Activated CD8-positive, alpha-beta memory T cell treated with anti-CD3 and anti-CD28 coated beads, Interleukin-2, amount 50 U/mL, for 1 hour (primary cell): ENCODE data around the gene MUC15.
"Not testable (repeated sequence)": the region's sequence is repeated elsewhere in the genome, so short reads cannot be mapped to it uniquely, and the experiment has no call there.

ENCODE experiments used
- DNase-seq: peaks from one replicate; pipeline ENCODE4 v3.0.0-alpha.2; 2020; ENCODE audit errors: extremely low read depth

Gene MUC15, protein sequence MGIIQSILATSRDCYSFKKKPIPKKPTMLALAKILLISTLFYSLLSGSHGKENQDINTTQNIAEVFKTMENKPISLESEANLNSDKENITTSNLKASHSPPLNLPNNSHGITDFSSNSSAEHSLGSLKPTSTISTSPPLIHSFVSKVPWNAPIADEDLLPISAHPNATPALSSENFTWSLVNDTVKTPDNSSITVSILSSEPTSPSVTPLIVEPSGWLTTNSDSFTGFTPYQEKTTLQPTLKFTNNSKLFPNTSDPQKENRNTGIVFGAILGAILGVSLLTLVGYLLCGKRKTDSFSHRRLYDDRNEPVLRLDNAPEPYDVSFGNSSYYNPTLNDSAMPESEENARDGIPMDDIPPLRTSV

DNA sequence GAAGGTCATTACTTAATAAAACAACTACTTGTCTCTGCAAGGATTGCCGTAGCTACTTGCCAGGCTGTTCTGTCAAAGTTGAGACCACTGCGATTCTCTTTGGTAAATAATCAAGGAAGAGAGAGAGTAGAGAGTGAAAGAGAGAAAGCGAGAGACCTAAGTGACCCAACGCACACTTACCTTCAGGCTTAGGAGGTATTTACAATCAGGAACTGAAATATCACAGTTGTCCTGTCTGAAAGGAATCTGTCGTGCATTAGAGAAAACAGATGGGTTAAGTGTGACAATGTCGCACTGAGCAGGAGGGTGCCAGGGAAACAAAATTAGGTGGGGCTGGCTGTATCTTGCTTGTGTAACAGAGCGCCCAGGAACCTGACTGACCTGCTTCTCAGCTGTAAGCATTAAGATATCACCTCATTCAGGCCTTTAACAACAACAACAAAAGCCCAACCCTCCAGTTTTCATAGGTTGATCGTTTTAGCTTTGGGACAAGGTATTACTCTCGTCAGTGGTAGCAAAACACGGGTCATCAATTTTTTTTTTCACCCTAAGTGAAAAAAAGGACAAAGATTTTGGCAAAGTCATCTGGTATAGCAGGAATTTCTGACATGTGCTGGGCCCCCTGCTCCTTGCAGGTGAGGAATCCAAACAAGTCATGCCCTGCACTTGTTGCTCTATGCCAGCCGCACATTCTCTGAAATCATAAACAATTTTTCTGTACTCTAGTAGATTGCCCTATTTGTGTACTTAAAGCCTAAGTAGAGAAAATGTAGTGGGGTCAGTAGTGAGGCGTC is at the start of gene MUC15:
MUC15 (minus strand) TSS at position 403 of the 794 bp plus-strand sequence. CDS start 5,169 bp downstream, outside the sequence.
- no peak for DNase-seq

DNA sequence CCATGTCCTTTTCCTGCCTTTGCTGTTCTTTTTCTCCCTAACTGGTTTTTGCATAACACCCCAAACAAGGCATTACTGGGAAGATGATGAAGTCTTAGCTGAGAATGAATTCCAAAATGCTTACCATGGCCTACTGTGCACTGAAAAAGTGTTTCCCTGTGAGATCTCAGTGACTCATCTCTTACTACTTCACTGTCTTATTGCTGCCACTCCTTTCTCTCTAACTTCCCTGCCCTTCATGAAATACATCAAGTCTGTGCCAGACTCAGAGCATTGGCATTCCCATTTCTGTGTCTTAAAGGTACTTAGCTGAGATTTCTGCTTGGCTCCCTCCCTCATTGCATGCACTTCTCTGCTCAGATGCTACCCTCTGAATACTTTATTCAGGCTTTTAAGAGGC is 49.1 kb upstream of the MUC15 start:
- no peak for DNase-seq

DNA sequence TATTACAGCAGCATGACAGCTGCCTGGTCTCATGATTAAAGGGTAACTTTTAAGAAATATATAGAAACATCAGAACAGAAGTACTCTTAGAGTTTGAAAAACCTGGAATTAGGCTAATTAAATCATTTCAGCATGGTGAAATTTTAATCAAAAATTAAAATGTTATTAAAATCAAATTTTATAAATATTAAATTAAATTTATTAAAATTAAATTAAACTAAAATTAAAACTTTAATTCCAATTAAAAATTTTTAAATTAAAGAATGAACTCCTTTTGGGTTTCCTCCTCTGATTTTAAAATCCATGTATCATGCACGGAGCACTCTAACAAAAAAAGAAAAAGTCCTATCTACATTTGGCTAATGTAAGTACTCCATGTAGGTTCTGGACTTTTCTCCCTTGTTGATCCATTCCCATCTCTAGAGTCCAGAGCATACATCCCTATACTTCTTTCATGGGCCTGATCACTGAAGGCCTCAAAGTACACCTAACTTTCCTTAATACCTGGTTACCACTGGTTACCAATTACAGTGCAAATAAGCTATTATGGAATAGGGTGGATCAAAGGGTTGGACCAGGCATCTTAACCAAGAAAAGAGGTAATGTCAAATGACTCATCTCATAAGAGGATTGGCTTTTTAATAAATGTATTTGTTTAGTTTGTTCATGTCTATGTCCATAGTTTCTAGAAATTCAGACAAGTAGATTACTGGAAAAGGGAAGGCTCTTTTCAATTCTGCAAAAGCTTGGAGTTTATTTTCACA is 48.4 kb upstream of the MUC15 start:
- DNase-seq = no peak

DNA sequence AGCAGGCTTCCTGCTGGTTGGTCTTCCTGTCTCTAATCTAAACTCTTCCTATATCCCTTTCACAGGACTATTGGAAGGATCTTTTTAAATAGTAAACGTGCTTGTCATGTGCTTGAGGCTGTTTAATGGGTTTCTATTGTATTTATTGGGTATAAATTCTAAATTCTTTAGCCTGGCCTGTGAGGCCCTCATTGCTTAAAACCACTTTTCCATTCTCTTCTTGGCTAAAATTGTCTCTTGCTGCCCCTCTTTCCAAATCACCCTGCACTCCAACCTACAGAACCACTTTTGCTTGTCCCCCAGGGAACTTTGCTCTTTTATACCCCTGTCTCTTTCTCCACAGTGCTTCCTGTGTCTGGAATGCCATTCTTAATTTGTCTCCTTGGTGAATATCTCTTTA is 46.4 kb upstream of the MUC15 start:
- DNase-seq = no peak

DNA sequence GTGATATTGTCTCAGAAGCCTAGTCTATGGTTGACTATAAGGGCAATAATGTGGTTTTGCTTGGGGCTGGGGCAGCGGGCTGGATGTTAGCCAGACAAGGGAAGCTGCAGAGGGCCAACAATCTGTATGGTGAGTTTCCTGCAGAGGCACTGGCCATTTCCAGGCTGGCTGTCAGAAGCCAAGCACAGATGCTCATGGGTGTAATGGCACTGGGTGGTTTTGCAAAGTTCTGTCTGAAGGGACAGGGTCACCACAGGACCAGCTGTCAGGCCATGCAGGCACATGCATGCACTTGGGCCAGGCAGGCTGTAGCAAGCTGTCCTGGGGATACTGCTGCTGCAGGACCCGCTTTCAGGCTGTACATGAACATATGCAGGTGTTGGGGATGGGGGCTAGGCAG is 41.7 kb upstream of the MUC15 start:
- DNase-seq = no peak

DNA sequence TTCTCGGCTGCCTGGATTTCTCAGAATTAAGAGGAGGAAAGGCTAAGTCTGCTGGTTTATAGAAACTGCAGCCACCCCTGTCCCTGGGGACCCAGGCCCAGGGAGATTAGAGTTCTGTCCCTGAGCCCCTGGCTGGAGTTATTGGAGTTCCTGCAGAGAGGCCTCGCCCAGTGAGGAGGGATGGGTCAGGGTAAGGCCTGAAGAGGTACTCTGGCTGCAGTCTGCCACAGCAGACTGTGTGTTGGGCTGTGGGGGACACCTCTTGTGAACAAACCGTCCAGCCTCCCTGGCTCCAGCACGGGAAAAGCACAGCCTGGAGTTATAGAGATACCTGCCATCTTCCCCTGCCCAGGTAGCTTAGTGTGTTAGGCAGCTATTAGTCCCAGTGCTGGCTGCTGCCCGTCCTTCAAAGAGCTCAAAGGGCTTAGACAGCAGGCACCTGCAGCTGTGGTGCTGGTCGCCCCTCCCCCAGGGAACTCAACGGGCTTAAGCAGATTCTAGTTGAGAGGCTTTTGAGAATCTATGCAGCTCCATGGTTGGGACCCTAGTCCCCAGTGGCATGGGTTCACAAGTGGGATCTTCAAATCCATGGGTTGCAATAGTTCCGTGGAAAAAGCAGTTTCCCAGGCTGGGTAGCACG is 36.6 kb upstream of the MUC15 start:
- no peak for DNase-seq

DNA sequence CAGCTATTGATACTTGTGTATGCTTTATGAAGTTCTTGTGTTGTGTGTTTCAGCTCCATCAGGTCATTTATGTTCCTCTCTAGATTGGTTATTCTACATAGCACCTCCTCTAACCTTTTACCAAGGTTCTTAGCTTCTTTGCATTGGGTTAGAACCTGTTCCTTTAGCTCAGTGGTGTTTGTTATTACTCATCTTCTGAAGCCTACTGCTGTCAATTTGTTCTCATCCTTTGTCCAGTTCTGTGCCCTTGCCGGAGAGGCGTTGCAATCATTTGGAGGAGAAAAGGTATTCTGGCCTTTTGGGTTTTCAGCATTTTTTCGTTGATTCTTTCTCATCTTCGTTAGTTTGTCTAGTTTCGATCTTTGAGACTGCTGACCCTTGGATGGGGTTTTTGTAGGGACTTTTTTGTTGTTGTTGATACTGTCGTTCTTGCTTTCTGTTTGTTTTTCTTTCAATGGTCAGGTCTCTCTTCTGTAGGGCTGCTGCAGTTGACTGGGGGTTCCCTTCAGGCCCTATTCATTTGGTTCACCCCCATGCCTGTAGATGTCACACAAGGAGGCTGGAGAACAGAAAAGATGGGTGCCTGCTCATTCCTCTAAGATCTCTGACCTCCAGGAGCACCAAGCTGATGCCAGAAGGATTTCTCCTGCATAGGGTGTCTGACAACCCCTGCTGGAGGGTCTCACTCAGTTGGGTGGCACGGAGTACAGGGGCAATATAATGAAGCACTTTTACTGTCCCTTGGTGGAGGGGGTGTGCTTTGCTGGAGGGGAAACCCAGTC is 35.9 kb upstream of the MUC15 start:
- DNase-seq = no peak

DNA sequence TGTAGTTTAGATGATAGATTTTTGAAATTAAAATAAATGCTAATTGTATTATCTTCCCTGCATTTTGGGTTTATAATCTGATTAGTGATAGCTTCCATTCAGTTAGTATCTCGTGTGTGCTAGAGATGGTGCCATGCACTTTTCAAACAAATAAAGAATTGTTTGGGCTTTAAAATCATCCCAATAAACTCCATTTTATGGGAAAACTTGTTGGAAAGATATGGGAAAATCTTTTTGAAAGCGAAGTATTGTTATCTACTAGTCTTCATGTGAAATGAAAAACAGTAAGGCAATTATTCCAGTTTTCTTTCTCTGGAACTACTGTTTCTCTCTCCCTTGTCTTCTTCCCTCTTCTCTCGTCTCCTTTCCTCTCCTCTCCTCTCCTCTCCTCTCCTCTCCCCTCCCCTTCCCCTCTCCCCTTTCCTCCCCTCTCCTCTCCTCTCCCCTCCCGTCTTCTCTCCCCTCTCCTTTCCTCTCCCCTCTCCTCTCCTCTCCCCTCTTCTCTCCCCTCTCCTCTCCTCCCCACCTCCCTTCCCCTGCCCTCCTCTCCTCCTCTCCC is 27.9 kb upstream of the MUC15 start:
- DNase-seq = no peak

DNA sequence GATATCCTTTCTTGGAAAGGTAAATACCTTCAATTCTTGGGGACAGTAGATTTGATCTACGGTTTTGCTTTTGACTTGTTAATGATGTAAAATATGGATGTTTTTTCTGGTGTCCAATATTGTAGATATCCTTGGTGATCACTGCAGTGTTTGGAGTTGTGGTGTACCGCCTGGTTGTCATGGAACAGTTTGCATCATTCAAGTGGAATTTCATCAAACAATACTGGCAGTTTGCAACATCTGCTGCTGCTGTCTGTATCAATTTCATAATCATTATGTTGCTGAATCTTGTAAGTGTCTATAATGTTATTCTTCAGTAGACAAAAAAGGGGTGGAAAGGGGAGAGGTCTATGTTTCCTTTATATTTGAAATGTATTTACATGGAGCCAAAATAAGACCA is 27.4 kb upstream of the MUC15 start:
- no peak for DNase-seq

DNA sequence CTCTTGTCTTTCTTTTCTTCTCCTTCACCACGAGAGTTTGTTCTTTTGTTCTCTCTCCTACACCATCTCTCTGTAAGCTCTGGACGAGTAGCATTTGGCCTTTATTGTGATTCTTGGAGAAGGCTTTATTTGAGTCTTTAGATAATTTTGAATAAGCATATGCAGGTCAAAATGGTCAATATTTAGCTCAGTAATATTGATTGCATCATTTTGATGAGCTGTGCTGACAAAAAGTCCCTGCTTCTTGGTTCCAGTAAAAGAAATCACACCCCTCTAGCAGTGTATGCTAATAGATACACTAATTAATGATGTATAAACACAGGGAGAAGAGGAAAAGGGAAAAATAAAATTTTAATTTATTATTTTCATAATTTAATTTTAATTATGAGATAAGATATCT is 25.8 kb upstream of the MUC15 start:
- no peak for DNase-seq

DNA sequence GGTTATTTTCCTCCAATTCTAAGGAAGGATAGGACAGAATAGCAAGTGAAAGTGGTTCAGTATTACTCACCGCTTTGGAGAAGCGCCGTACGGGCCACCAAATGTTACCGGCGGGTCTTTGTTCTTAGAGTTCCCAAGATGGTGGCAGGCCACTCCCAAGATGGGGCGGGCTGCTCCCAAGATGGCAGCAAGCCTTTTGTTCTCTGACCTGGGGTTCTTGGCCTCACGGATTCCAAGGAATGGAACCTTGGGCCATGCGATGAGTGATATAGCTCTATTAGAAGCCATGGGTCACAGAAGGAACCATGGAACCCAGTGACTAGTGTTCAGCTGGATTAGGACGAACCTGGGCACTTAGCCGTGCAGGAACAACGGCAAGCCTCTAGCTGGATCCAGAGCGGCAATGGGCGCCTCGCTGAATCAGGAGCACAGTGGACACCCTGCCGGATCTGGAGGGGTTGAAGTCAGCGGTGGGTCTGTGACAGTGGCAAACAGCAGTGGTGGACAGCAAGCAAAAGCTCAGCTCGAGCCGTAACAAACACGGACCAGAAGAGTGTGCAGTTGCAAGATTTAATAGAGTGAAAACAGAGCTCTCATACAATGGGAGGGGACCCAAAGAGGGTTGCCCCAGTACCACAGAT is 25.1 kb upstream of the MUC15 start:
- DNase-seq = not testable (repeated sequence)

DNA sequence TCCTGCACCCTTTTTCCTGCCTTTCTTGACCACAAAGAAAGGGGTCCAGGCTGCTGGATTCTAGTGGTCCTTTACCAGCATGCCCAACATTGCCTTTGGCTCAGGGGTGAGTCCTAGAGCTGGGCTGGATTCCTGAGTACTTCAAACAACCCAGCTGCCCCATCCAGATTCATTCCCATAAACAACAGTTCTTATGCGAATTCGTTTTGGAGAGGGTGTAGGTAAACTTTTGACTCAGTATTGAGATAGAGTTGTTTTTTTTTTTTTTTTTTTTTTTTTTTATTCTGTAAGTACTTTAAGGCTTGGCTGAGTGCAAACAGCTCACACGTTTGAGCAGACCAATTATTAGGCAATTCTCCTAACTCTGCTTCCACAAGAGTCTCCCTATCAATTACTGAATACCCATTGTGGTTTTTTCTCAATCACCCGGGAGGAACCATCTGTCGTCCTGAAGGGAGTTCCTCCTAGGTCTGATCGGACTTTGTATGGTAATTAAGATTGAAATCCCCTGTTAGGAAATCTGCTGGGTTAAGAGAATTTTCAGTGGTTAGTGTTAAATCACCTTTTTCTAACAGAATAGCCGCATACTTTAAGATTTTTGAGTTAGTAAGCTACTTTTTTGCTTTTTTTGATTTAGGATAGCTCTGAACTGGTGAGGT is 23.3 kb upstream of the MUC15 start:
- DNase-seq = not testable (repeated sequence)

DNA sequence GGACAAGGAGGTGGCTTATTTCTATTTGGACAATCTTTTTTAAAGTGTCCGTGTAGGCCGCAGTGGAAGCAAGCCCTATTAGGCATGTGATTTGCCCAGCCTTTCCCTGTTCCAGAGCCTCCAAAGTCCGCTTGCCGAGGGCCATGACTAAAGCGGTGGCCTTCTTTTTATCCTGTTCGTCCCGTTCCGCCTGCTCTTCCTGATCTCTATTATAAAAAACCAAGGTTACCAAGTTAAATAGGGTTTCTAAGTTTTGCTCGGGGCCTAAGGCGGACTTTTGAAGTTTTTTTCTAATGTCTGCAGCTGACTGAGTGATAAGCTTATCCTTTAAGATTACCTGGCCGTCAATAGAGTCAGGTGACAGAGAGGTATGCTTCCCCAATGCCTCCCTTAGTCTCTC is 21.6 kb upstream of the MUC15 start:
- DNase-seq = no peak

DNA sequence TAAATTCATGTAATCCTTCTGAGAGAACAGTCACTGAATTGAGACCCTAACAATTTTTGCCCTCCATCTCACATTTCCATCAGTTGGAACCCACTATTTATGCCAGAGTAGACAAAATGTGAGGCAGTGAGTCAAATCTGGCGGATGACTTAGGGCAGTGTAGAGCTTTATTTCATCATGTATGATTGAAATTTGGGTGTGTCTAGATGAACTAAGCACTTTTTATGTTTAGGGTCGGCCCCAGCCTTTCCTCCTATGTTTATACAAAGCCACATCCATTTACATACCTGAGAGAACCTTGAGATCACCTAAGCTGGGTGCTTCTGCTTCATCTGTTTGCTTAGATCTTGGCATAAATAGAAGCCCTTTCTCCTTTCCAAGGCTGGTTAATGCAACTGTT is 15.0 kb upstream of the MUC15 start:
- no peak for DNase-seq

DNA sequence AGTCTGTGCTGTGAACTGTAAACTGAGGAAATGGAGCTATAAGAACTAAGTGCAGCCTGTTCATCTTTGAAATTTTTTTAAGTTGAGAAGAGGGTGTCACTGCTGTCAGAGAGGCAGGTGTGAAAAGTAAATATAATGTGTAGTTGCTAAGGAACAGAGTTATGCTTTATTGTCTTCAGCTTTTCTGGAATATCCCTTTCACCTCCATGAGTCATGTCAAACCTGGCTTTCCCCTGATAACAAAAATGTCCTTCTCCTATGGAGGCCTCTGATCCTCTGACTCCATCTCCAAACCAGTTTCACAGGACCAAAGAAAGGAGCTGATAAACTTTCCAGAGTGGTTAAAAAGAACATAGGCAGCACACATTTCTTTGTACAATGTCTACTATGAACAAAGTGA is 12.8 kb upstream of the MUC15 start:
- no peak for DNase-seq

DNA sequence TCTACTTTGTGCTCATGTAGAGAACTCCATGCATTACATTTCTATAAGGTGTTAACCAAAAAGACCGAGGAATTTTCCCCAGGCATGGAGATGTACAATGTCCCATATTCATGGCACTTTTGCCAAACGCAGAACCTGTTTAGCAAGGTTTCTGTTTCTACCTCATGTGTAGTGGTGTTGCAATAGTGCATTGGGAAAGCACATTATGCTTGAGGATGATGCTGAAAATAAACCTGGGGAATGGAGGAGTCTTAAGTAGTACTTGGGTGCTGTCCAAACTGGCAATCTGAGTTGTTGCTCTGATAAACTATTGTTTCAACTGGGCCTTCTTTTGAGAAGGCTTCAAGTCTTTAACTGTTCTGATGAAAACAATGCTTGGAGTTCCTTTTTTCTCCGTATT is 11.5 kb upstream of the MUC15 start:
- DNase-seq = no peak

DNA sequence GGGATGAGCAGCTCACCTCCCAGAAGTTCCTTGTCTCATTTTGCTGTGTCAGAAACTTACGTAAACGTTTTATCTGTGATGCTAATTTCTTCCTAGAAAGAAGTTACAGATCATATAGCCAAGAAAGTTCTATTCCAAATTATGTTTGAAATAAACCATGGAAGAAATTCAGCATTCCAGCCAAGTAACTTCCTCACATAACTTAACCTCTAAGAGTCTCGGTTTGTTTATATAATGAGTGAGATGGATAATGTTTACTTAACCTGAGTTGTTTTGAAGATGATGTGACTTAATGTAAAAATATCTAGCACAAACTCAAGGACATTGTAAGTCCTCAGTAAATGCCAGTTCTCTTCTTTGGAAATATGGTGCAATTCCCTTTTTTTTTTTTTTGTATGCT is 8.9 kb upstream of the MUC15 start:
- no peak for DNase-seq

DNA sequence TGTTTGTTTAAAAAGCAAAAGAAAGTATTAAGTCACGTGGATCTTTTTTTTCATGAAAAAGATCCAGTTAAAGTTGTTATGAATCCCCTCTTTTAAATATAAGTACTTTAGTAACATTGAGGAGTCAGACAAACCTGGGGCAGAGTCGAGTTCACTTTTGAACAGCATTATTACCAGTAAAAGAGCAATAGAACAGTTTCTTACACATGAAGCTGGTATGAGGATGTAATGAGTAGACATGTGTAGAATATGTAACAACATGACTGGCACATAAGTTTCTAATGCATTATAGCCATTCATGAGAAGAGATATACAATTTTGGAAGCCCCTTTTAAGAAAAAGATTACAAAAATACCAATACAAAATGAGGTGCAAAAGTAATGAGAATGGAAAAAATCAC is 7.6 kb upstream of the MUC15 start:
- DNase-seq = no peak

DNA sequence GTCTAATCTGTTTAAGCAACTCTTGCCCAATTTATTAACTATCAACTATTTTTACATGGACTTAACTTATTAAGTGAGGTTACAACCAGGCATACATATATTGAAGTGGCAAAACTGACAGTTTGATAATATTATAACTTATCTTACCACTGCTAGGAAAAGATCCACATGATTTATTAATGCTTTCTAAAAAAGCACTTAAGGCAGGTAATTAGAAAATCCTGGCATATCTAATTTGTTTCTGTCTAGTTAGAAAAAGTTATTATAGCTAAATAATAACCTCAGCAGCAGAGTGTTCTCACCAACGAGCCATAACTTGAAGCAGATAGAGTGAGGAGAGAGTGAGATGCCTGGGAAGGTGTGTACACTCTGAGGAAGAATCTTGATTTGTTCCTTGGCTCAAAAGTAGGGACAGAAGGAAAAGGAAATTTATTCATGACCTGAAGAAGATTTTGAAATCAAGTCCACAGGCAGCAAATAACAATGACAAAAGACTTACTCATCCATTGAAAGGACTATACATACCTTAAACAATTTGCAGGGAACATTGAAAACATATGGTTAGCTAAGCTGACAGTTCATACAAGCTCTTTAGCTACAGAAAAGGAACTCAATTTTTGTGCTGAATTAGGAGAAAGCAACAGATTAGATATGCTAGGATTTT is 7.1 kb upstream of the MUC15 start:
- DNase-seq = no peak
